ENCODE data around the gene APCDD1L.

Gene APCDD1L

DNA sequence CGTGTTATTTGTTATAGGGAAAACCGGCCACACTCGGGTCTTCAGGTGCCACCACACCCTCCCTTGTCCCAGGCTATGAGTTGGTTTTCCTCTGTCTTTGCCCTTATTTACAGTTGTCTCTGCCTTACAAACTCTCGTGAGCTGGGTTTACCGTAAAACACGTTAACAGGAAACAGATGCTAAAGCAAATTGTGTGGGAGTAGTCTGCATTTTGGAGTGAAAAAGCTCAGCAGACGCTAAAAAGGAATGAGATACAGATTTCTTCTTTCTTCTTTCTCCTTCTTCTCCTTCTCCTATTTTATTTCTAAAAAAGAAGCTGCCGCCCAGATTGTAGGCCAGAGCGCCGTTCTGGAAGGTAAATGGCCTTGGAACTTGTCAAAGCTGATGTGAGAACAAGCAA lies 51.9 kb downstream of the APCDD1L start:
- DNase-seq = no peak

- no peak for DNase-seq
Observed at GRCh38 chr20:58461899-58462298, 53.3 kb downstream of the APCDD1L start.

GRCh38 chr20:58461104-58461503 lies 54.1 kb downstream of the APCDD1L start:
- no peak for DNase-seq

- no peak for DNase-seq
Observed at GRCh38 chr20:58459058-58459750, 56.0 kb downstream of the APCDD1L start.

- no peak for DNase-seq
Observed at GRCh38 chr20:58458342-58459057, 56.7 kb downstream of the APCDD1L start.

- DNase-seq = no peak
Observed at GRCh38 chr20:58457083-58457695, 58.0 kb downstream of the APCDD1L start.

GRCh38 chr20:58454460-58454859 lies 60.7 kb downstream of the APCDD1L start:
- no peak for DNase-seq

- DNase-seq = no peak
Observed at GRCh38 chr20:58453391-58453790, 61.8 kb downstream of the APCDD1L start.

DNA sequence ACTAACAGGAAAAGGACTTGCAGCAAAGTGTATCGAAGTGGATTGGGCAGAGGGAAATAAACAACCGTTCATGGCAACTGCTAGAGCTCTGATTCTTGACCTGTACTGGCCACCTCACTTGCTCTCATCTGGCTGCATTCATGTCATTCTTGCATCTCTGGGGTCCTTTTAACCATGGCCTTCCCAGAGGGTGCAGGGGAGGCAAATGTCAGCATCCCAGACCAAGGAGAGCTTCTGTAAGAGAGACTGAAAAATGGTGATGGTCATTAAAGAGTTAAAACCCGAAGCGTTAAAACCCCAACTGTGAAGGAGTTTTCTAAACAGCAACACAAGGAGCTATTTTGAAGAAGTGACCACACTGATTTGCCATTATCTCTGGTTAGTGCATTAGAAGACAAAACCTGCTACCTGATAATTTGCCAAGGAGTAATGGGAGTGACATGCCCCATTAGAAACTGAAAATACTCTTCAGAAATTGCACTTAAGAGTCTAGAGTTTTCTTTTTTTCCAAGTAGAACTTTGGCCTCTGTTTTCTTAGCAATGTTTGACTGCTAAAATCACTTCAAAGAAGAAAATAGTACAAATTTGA lies 62.4 kb downstream of the APCDD1L start:
- no peak for DNase-seq

- DNase-seq = no peak
Observed at GRCh38 chr20:58450254-58450653, 64.9 kb downstream of the APCDD1L start.

DNA sequence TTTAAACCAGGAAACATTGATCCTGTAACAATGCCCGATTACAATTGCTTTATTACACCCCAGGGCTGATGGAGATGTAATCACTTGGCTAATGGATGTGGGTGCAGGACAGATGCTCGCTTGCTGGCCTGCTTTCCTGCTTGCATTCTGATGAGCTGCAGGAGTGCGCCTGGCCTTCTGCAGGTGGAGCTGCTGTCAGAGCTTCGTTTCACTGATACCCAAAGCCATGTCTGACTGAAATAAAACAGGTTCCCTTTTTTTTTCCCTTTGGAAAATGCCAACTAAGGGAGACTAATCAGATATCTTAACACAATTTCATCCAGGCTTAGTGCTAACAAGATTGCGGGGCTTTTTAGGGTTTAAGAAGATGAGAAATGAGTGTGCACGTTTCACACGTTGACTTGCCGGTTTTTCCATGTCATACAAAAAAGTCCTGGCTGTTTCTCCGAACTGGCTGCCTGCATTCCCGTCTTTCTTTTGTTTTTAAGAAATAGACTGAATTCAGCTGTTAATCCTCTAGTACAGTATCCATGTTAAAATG lies 65.4 kb downstream of the APCDD1L start:
- DNase-seq = no peak

DNA sequence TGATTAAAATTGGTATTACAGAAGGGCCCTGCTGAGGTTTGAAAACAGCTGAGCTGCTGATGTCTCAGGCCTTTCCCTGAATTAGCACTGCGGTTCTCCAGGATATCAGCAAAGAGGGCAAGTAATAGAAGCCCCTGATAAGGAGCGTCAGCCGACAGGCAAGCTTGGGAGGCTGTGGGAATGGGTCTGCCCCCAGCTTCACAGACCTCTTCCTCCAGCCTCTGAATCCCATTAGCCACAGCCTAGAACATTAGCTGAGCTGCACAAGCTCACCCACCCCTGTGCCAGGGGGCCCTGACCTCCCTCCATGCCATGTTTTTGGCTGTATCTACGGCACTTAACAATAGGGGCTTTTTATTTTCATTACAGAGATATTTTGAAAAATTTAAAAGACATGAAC lies 66.2 kb downstream of the APCDD1L start:
- no peak for DNase-seq

- DNase-seq = no peak
Observed at GRCh38 chr20:58447511-58448391, 67.4 kb downstream of the APCDD1L start.

GRCh38 chr20:58446960-58447265 lies 68.3 kb downstream of the APCDD1L start:
- no peak for DNase-seq

- no peak for DNase-seq
Observed at GRCh38 chr20:58446264-58446959, 68.8 kb downstream of the APCDD1L start.

GRCh38 chr20:58444746-58445255 lies 70.4 kb downstream of the APCDD1L start:
- DNase-seq = no peak

GRCh38 chr20:58441723-58442122 lies 73.5 kb downstream of the APCDD1L start:
- DNase-seq = no peak

DNA sequence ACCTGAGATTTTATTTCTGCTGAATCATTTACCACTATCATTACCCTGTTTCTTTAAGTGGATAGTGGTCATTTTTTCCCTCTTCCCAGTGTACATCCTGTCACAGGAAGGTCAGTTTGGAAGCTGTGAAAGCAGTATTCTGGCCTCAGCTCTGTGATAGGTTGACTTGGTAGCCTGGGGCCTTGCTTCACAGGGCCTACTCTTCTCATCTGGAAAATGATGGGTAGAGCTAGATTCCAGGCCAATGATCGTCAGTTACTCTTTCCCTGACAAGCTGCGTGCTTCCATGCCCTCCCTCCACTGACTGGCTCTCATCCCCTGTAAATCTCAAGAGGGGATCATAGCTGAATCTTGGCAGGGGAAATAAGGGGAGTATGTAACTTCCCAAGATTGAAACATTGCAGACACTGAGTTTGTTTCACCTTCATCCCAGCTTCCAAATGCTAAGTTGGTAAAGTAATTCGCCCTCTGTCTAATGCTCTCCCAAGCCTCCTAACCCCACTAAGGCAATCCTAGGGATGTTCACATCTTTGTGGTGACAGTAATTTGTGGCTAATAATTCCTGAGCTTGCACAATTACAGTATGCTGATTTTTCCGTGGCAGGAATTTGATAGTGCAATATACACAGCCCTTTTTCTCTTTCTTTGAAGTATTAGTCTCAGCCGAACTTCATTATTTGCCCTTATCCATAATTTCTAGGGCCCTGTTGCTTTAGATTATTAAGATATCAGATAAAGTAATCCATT lies 75.0 kb downstream of the APCDD1L start:
- DNase-seq = no peak

DNA sequence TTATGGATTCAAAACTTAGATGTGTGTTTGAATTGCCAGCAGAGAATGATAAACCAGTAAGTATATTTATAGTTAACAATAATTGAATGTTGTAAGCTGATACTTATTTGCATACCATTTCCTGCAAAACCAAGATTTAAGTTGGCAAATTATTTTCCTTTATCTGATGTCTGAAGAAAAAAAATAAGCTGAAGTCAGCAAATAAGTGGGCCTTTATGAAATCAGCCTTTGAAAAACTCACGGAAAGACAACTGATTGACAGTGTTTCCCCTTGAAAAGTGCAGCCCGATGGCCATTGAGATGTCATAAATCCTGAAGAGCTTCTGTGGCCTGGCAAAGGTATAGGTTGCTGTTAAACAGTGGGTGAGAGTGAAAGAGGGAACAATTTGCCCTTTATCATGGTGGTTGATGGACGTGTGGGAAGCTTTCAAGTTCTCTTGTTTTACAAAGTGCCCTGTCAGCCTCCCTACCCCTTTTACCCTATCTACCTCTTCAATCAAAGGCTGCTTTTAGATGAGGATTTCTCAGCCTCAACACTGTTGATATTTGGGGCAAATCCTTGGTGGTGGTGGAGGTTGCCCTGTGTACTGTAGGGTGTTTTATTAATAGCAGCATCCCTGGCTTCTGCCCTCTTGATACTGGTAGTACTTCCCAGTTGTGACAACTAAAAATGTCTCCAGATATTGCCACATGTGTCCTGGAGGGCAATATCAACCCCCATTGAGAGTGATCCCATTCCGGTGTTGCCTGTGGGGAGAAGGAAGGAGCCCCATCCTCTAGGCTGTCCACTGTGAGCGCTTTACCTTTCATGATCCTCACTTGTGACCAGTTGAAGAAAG lies 76.0 kb downstream of the APCDD1L start:
- no peak for DNase-seq
